ENCODE results near the gene COL6A3. TPM values are rescaled to one million over a fixed set of nuclear protein-coding genes. Genes with fewer than 3 reads are reported as not detected.

COL6A3 gene
- polyA plus RNA-seq, 3 donors, result not detected

DNA sequence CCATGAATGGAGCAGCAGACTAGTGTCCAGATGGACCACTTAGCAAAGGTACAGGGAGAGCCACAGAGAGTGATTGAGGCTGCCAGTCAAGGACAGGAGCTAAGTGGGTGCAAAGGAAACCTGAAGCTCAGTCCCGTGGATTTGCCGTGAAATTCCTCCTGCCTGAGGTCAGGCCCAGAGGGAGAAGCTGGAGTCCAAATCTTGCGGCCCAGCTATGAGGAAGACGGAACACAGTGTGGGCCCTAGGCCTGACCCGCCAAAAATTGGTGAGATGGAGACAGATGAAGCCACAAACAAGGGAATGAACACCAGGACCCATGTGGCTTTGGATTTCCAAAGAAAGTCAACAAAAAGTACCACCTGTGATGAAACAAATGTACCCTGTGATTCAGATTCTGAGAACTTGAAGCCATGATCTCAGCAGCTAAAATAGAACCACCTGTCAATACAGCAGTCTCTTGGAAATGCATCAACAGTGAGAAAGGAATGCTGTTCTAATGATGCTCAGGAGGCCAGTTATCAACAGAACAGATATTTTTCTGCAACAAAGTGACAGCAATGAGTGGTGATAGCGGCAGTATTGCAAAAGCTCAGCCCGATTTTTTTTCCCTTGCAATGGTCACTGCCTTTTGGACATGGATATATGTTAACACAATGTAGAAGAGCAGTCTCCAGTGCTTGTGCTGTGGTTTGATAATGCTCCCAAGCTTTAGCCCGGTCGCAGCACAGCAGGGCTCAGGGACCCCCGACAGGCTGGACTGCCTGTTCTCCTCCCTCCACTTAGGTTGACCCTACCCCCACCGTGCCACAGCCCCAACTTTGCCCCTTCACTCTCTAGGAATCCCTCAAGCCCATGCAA lies 10.7 kb downstream of the COL6A3 start:
- Mint-ChIP-seq H3K27me3 (ENCODE audit: low read depth in 3 of 3) (peaks cover 7 to 17% (median 15%) of the 10 kb centered on the region in 3 donors), H3K4me3 (no peak overlapping the region)
- H3K27me3 ChIP-seq (ENCODE audit: control insufficient read depth in 2 of 2, insufficient read depth in 2 of 2, low read length in 2 of 2), result peaks cover 0 to 2% of the 10 kb centered on the region in 2 donors

GRCh38 chr2:237400199-237400598 lies 13.8 kb downstream of the COL6A3 start:
- Histone ChIP-seq H3K9me3 (replicated peaks in 1 of 2; ENCODE audit: control insufficient read depth in 1 of 2, insufficient read depth in 1 of 2, low read length in 2 of 2) (no peaks in the 10 kb centered on the region), H3K79me2 (ENCODE audit: insufficient read depth, low read length) (no peaks in the 10 kb centered on the region), H3K36me3 (replicated peaks in 1 of 2; ENCODE audit: control insufficient read depth in 1 of 2, insufficient read depth in 2 of 2, low read length in 2 of 2) (no peaks in the 10 kb centered on the region), H3K27ac (ENCODE audit: low read depth in 1 of 2, low read length in 2 of 2) (no peak overlapping the region), H3K4me3 (replicated peaks in 1 of 3; ENCODE audit: low read depth in 2 of 3, low read length in 3 of 3) (no peak overlapping the region), H2AFZ (ENCODE audit: insufficient read depth, low read depth, low read length, poor library complexity, severe bottlenecking) (no peak overlapping the region), H3K4me1 (ENCODE audit: control insufficient read depth in 1 of 2, insufficient read depth in 2 of 2, low read length in 2 of 2) (no peaks in the 10 kb centered on the region), H4K20me1 (ENCODE audit: insufficient read depth, low read length) (no peaks in the 10 kb centered on the region), H3K27me3 (ENCODE audit: control insufficient read depth in 2 of 2, insufficient read depth in 2 of 2, low read length in 2 of 2) (peaks cover 0 to 2% of the 10 kb centered on the region in 2 donors), H3K9ac (ENCODE audit: insufficient read depth, low read length, poor library complexity, severe bottlenecking) (no peak overlapping the region), H3K4me2 (replicated peaks; ENCODE audit: extremely low read depth, low read length, poor library complexity, severe bottlenecking) (no peak overlapping the region)
- no peak overlapping the region for H3K27ac Mint-ChIP-seq
- TF ChIP-seq CTCF (IDR thresholded peaks at IDR 0.05), result no peak
- H3K27me3 Mint-ChIP-seq (ENCODE audit: low read depth in 3 of 3), result peaks cover 4 to 19% (median 9%) of the 10 kb centered on the region in 3 donors
- H3K4me1 Mint-ChIP-seq, result no peaks in the 10 kb centered on the region
- DNase-seq, result no peak
- no CpG with 5 or more reads among the region's 1 CpG for WGBS (ENCODE audit: insufficient coverage)
- H3K9me3 Mint-ChIP-seq, result no peaks in the 10 kb centered on the region
- no peaks in the 10 kb centered on the region for H3K36me3 Mint-ChIP-seq
- intact Hi-C loops (cut with micrococcal nuclease), result no loop called here
- H3K4me3 Mint-ChIP-seq, result no peak overlapping the region

More for the DNA sequence above, 10.7 kb downstream of the COL6A3 start:
- H3K36me3 Mint-ChIP-seq, result no peaks in the 10 kb centered on the region
- no peaks in the 10 kb centered on the region for H3K4me1 Mint-ChIP-seq
- H4K20me1 ChIP-seq (ENCODE audit: insufficient read depth, low read length), result no peaks in the 10 kb centered on the region
- H3K79me2 ChIP-seq (ENCODE audit: insufficient read depth, low read length), result no peaks in the 10 kb centered on the region
- H3K4me1 ChIP-seq (ENCODE audit: control insufficient read depth in 1 of 2, insufficient read depth in 2 of 2, low read length in 2 of 2), result no peaks in the 10 kb centered on the region
- intact Hi-C loops (cut with micrococcal nuclease), result no loop called here
- no peak for TF ChIP-seq CTCF (IDR thresholded peaks at IDR 0.05)
- no peak overlapping the region for H3K27ac ChIP-seq (ENCODE audit: low read depth in 1 of 2, low read length in 2 of 2)
- no peaks in the 10 kb centered on the region for H3K9me3 Mint-ChIP-seq
- H3K27ac Mint-ChIP-seq, result peak overlapping the region in 1 of 7 donors; percentile 43
- H3K4me2 ChIP-seq (replicated peaks; ENCODE audit: extremely low read depth, low read length, poor library complexity, severe bottlenecking), result no peak overlapping the region
- no peak overlapping the region for H2AFZ ChIP-seq (ENCODE audit: insufficient read depth, low read depth, low read length, poor library complexity, severe bottlenecking)
- no peak overlapping the region for H3K4me3 ChIP-seq (replicated peaks in 1 of 3; ENCODE audit: low read depth in 2 of 3, low read length in 3 of 3)
- no peaks in the 10 kb centered on the region for H3K36me3 ChIP-seq (replicated peaks in 1 of 2; ENCODE audit: control insufficient read depth in 1 of 2, insufficient read depth in 2 of 2, low read length in 2 of 2)
- no peaks in the 10 kb centered on the region for H3K9me3 ChIP-seq (replicated peaks in 1 of 2; ENCODE audit: control insufficient read depth in 1 of 2, insufficient read depth in 1 of 2, low read length in 2 of 2)
- H3K9ac ChIP-seq (ENCODE audit: insufficient read depth, low read length, poor library complexity, severe bottlenecking), result no peak overlapping the region
- 91% methylated on average over 9 of the region's 11 CpGs for WGBS (ENCODE audit: insufficient coverage)
- DNase-seq, result no peak

Data from CD14-positive monocyte (primary cell).